Measurements from ENCODE around the gene TGFBR3L.

Gene TGFBR3L

GRCh38 chr19:7900931-7901330, 13.7 kb upstream of the TGFBR3L start:
- DNase-seq, result no peak
- in situ Hi-C loops (cut with MboI; ENCODE audit: low pct_unique_long_range_greater_than_20kb, low sequenced_read_pairs), result no loop called here

- DNase-seq, result no peak
- in situ Hi-C loops (cut with MboI; ENCODE audit: low pct_unique_long_range_greater_than_20kb, low sequenced_read_pairs), result no loop called here
Observed at GRCh38 chr19:7901337-7901736, 13.3 kb upstream of the TGFBR3L start.

DNA sequence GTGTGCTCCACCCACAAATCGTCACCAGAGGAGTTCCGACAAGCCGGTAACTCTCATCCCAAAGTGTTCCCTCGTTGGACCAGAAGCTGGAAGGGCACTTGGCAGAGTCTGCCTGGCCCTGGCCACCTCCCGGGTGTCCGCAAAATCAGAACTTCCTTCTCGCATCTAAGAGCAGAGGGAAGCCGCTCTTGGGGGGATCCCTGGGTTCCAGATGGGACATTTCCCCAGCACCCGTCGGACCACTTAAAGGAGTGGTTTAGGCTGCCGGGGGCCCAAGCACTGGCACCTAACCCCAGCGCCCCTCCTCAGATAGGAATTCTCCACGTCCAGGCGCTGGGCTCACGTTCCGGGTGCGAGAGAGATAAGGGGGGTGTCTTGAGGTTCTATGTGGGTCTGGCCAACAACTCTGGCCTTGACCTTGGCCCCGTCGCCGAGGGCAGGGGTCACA, 11.8 kb upstream of the TGFBR3L start:
- in situ Hi-C loops (cut with MboI; ENCODE audit: low pct_unique_long_range_greater_than_20kb, low sequenced_read_pairs), result no loop called here
- no peak for DNase-seq

DNA sequence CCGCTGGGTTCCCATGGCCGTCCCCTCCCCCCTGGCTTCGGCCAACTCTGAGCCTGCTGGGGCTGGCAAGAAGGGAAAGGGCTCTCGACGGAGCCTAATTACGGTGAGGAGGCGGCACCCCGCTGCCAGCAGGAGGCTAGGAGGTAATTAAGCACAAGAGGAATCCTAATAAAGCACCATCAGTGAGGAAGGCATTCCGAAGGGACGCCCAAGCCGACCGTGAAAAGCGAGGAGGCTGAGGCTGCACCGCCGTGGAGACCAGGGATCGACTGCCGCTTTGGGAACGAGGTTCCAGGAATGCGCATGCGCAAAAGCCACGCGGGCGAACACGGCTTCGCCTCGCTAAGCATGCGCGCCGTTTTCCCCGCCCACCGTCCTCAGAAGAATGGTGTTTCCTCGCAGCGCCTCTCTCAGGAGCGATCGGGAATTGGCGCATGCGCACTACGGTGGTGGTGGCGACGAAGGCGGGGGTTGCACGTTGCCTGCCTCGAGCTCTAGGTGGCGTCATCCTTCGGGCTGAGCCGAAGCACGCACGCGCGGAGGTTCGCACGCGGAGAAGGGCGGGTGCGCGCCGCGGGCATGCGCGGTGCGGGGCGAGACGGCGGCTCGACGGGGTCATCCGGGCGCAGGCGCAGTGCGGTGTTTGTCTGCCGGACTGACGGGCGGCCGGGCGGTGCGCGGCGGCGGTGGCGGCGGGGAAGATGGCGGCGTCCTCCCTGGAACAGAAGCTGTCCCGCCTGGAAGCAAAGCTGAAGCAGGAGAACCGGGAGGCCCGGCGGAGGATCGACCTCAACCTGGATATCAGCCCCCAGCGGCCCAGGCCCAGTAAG, 11.2 kb upstream of the TGFBR3L start, which contains the start of gene MAP2K7:
TSS of gene MAP2K7 (plus strand) at position 634 of the 830 bp plus-strand sequence. CDS start at position 702, 68 bp downstream.
- in situ Hi-C loops (cut with MboI; ENCODE audit: low pct_unique_long_range_greater_than_20kb, low sequenced_read_pairs), result no loop called here
- DNase-seq, result peak; percentile 100

- in situ Hi-C loops (cut with MboI; ENCODE audit: low pct_unique_long_range_greater_than_20kb, low sequenced_read_pairs), result no loop called here
- no peak for DNase-seq
Observed at GRCh38 chr19:7904074-7905020, 10.3 kb upstream of the TGFBR3L start.

- DNase-seq, result no peak
Observed at GRCh38 chr19:7905268-7905667, 9.4 kb upstream of the TGFBR3L start.

DNA sequence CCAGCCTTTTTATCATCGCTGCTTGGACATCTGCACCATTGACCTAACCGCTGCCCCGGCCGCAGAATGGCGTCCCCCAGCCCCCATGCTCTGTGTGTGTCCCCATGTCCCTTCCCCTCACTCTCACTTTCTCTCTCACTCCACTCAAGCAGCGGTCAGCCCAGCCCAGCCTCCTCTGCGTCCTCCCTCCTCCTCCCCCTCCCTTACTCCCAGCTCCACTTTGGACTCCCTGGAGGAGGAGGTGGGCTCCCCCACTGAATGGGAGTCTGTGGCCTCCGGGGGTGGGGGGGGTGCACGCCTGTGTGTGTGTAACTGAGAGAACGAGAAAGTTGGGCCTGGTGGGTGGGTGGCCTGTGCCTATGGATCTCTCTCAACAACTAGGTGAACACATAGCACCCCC, 8.8 kb upstream of the TGFBR3L start:
- in situ Hi-C loops (cut with MboI; ENCODE audit: low pct_unique_long_range_greater_than_20kb, low sequenced_read_pairs), result no loop called here
- DNase-seq, result no peak

More at GRCh38 chr19:7905268-7905667, 9.4 kb upstream of the TGFBR3L start:
- in situ Hi-C loops (cut with MboI; ENCODE audit: low pct_unique_long_range_greater_than_20kb, low sequenced_read_pairs), result no loop called here

DNA sequence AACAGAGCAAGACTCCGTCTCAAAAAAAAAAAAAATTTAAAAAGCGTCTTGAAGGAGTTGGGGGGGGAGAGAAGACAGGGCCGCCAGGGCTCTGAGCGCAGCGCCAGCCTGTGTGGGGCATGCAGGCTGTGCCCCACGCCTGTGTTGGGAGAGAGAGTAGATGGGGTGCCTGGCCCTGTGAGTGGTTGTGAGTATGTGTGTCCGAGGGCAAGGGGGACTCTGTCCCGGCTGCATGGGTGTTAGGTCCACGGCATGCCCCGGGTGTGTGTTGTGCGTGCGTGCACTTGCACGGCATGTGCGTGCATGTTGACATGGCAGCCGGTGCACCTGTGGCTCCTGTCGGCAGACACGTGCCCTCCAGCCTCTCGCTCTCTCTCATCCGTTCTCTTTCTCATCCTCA, 7.5 kb upstream of the TGFBR3L start:
- no peak for DNase-seq
- in situ Hi-C loops (cut with MboI; ENCODE audit: low pct_unique_long_range_greater_than_20kb, low sequenced_read_pairs), result no loop called here

- no peak for DNase-seq
- in situ Hi-C loops (cut with MboI; ENCODE audit: low pct_unique_long_range_greater_than_20kb, low sequenced_read_pairs), result no loop called here
Observed at GRCh38 chr19:7907544-7907943, 7.1 kb upstream of the TGFBR3L start.

DNA sequence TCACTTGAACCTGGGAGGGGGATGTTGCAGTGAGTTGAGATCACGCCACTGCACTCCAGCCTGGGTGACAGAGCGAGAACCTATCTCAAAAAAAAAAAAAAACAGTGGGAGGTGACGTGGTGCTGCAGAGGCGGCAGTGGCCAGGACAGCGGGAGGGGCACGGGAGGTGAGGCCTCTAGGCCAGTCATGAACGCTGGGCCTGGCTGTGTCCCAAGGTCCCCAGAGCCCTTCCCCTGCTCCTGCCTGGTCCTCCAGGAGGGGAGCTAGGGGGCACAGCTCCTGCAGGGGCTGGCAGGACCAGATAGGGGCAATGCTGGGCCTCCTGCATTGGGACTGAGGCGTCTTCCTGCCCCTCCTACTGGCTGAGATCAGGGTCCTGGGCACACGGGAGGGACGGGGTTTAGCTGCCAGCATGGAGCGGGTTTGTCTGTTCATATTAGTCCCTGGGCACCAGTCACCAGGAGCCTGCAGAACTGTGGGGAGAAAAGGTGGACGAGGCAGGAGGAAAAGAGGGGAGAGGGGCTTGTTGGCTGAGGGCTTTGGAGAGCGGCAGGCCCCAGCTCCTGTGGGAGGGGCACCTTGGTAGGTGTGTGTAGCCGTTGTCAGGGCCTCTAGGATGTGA, 6.4 kb upstream of the TGFBR3L start:
- in situ Hi-C loops (cut with MboI; ENCODE audit: low pct_unique_long_range_greater_than_20kb, low sequenced_read_pairs), result no loop called here
- no peak for DNase-seq

DNA sequence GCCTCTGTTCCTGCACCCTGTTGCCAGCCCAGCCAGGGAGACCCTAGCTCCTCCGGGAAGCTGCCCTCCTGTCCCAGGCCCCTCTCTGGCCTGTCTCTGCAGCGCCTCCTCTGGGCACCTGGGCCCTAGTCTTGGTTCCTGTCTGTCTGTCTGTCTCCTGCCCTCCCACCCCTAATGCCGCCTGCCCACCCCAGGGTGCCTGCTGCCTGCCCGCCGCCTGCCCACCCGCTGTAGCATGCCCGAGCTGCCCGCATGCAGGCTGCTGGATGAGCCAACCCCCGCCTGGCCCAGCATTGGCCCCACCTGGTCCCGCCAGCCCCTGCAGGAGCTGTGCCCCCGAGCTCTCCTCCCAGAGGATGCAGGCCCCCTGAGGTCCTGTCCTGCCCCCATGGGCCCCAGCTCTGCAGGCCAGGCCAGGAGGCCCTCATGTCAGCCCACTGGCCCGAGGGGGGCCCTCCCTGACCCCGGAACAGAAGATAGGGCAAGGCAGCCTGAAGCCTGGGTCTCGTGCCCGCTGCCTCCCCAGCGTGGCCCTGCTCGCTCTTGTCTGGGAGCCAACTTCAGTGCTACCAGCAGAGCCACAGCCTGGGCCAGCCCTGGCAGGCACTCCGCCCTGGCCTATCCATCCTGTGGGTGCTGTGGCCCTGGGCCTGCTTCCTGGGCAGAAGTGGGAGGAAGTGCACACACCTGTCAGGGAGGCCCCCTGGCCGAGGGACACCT, 5.7 kb upstream of the TGFBR3L start:
- DNase-seq, result no peak
- in situ Hi-C loops (cut with MboI; ENCODE audit: low pct_unique_long_range_greater_than_20kb, low sequenced_read_pairs), result no loop called here

- in situ Hi-C loops (cut with MboI; ENCODE audit: low pct_unique_long_range_greater_than_20kb, low sequenced_read_pairs), result no loop called here
- DNase-seq, result no peak
Observed at GRCh38 chr19:7909471-7910067, 5.1 kb upstream of the TGFBR3L start.

GRCh38 chr19:7910321-7911161, 4.1 kb upstream of the TGFBR3L start:
- no peak for DNase-seq
- in situ Hi-C loops (cut with MboI; ENCODE audit: low pct_unique_long_range_greater_than_20kb, low sequenced_read_pairs), result no loop called here

DNA sequence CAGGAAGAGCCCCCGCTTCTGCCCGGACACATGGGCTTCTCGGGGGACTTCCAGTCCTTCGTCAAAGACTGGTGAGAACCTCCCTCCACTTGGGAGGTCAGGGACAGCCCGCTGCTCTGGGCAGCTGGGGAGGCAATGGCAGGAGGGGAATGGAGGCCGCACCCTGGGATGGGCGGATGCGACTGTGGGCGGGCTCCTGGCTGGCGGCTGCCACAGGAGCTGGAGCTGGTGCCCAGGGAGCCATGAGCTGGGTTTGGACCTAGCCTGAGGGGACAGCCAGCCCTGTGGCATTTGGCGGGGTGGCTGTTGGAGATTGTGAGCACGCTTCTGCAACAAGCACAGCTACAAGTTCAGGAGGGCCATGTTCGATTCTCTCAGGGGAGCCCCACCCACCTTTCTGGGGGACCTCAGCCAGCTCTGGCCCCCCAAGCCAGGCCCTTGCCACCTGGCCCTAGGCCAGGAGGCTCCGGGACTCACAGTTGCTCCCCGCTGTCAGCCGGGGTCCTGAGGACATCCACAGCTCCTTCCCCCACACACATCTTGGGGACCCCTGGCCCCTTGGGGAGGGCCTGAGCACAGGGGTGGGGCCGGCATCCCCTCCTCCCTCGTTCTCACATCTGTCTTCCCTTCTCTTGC, 3.0 kb upstream of the TGFBR3L start:
- no peak for DNase-seq

DNA sequence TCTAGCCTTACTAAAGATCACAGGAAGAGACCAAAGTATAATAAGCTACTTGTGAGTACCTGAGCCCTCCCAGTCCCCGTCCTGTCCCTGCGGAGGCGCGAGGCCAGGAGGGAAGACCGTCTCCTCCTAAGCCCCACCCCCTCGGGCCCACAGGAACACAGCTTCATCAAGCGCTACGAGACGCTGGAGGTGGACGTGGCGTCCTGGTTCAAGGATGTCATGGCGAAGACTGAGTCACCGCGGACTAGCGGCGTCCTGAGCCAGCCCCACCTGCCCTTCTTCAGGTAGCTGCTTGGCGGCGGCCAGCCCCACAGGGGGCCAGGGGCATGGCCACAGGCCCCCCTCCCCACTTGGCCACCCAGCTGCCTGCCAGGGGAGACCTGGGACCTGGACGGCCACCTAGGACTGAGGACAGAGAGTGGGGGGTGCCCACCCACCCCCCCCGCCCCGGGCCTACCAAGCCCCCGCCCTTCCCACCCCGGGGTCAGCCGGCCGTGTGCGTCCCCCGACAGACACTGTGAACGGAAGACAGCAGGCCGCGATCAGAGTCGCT, 2.4 kb upstream of the TGFBR3L start:
- no peak for DNase-seq
- in situ Hi-C loops (cut with MboI; ENCODE audit: low pct_unique_long_range_greater_than_20kb, low sequenced_read_pairs), result no loop called here

More for the DNA sequence above, 3.0 kb upstream of the TGFBR3L start:
- in situ Hi-C loops (cut with MboI; ENCODE audit: low pct_unique_long_range_greater_than_20kb, low sequenced_read_pairs), result no loop called here

- in situ Hi-C loops (cut with MboI; ENCODE audit: low pct_unique_long_range_greater_than_20kb, low sequenced_read_pairs), result no loop called here
- DNase-seq, result no peak
Observed at GRCh38 chr19:7912697-7913564, 1.7 kb upstream of the TGFBR3L start.
